C4-2B (cell line): ENCODE measurements around the gene DPPA4.

Experiments used
- H3K27ac ChIP-seq: fragments of 450-650 bp; 2 replicates; pipeline ENCODE4 v1.5.1; 2017
- ZFX ChIP-seq: fragments of 450-650 bp; IDR thresholded peaks from 2 replicates; pipeline ENCODE4 v1.6.1; 2017
- TF ChIP-seq, protein P1 (sequence below): fragments of 450-650 bp; conservative IDR thresholded peaks from 2 replicates; pipeline ENCODE4 v1.5.1; 2017; ENCODE audit warnings: mild to moderate bottlenecking

Gene DPPA4

DNA sequence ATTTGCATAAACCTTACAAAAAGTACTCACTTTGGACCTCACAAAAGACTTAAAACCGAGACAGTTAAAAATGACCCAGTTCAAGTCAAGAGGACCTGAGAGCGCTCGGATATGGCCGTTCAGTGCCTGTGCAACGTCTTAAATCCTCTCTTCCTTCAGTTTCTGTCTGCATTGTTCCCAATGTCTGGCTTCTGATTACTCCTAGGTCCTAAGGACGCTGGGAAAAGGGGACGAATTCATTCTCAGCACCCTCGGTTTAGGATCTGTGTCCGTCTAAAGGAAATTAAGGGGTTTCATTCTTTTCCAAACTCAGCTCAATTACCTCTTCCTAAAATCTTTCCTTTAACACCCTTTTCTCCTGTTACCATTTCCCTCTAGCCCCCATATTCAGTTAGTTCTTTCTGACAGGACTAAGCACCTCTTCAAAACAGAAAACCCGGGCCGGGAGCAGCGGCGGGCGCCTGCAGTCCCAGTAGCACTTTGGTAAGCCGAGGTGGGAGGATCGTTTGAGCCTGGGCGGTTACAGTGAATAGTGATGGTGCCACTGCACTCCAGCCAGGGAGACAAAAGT lies 970 bp downstream of the DPPA4 start:
- no peak overlapping the region for H3K27ac ChIP-seq
- no peak for TF ChIP-seq ZFX
- TF ChIP-seq, protein P1, sequence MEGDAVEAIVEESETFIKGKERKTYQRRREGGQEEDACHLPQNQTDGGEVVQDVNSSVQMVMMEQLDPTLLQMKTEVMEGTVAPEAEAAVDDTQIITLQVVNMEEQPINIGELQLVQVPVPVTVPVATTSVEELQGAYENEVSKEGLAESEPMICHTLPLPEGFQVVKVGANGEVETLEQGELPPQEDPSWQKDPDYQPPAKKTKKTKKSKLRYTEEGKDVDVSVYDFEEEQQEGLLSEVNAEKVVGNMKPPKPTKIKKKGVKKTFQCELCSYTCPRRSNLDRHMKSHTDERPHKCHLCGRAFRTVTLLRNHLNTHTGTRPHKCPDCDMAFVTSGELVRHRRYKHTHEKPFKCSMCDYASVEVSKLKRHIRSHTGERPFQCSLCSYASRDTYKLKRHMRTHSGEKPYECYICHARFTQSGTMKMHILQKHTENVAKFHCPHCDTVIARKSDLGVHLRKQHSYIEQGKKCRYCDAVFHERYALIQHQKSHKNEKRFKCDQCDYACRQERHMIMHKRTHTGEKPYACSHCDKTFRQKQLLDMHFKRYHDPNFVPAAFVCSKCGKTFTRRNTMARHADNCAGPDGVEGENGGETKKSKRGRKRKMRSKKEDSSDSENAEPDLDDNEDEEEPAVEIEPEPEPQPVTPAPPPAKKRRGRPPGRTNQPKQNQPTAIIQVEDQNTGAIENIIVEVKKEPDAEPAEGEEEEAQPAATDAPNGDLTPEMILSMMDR, result no peak

DNA sequence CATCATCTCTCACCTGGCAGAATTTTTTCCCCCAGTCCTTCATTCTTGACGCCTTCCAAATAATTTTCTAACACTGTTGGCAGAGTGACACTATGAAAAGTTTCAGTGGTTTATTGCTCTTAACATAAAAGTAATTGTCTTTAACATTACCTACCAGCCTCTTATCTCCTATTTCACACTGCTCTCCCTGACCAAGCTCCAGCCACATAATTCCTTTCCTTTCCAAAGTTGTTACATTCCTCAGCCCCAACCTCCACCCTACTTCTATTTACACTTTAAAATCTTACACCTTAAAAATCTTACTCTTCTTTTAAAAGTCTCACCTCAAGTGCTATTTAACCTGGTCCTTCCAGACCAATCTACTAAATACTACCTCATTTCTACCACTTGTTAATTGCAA lies 2.8 kb downstream of the DPPA4 start:
- H3K27ac ChIP-seq, result no peak overlapping the region
- TF ChIP-seq, protein P1, result no peak
- no peak for TF ChIP-seq ZFX

DNA sequence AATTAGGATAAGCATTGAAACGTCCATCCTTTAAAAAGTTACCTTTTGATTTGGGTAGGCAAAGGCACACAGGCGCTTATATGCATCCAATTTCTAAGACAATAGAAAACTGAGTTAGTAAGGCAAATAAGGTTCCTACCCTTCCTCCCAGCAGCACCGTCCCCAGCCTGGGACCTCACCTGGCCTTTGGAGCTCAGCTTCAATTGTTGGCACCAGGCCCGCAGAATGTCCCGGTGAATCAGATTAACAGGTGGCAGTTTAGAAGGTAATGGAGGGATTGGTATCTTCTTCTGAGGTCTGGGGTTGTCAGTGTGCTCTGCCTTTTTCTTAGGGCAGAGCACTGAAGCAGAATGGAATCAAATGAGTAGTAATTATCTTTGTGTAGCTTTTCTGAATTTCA lies 5.7 kb downstream of the DPPA4 start:
- no peak for TF ChIP-seq ZFX
- TF ChIP-seq, protein P1, result no peak
- H3K27ac ChIP-seq, result no peak overlapping the region

DNA sequence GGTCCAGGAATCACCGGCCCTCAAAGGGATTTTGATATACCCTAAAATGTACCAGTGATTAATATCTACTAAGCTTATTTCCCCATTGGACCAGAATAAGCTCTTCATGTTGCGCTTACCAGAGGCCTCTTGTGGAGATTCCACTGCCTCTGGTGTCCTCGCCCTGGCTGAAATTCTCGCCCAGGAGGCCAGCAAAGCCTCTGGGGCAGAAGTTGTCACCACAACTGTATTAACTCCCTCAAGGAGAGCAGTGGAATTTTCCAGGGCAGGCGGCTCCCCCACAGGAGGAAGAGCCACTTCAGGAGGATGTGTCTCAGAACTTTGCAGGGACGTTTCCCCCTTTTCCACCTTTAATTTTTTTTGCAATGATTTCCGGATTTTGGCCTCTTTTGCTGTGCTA lies 6.9 kb downstream of the DPPA4 start:
- H3K27ac ChIP-seq, result no peak overlapping the region
- TF ChIP-seq ZFX, result no peak

DNA sequence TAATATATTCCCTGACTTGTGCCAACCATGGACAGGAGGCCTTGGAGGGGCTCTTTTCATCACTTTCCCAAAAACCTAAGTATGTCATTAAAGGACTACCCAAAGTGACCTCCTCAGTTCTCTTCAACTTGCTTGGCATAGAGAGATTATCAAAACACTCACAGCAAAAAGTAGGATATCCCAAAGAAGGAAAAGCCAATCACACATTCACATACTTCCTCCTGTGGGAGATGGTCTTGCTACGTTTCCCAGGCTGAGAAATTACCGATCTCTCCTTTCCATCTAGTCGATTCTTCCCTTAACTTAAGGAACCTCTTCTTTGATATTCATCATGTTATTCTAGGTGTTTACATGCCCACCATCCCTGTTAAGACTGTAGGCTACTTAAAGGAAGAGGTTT lies 9.1 kb downstream of the DPPA4 start:
- H3K27ac ChIP-seq, result no peak overlapping the region
- TF ChIP-seq ZFX, result no peak
- TF ChIP-seq, protein P1, result no peak

DNA sequence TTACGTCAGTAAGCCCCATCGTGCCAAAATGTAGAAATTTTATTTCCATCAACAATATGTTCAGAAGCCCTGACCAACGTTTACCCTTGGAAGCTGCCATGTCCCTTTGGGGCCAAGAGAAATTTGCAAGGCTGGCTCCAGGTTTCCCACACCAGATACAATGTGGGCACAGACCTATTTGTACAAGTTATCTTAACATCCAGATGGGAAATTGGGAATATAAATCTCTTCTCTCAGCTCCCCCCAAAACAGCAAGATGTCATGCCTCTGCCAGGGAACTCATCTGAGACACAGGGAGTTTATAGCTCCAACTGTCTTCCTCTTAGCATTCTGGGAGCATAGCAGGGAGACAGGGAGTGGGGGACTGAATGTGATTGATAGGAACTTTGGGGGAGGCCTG lies 11.7 kb downstream of the DPPA4 start:
- H3K27ac ChIP-seq, result no peak overlapping the region
- TF ChIP-seq, protein P1, result no peak
- no peak for TF ChIP-seq ZFX

DNA sequence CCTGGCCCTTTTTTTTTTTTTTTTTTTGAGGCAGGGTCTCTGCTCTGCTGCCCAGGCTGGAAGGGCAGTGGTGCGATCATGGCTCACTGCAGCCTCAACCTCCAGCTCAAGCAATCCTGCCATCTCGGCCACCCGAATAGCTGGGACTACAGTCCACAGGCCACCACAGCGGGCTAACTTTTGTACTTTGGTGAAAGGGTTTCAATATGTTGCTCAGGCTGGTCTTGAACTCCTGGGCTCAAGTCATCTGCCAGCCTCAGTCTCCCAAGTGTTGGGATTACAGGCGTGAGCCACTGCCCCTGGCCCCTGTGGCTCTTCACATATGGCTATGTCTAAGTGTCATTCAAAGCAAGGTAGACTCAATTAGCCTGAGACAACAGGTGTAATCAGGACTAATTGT lies 12.2 kb downstream of the DPPA4 start:
- no peak overlapping the region for H3K27ac ChIP-seq
- TF ChIP-seq, protein P1, result no peak
- no peak for TF ChIP-seq ZFX

DNA sequence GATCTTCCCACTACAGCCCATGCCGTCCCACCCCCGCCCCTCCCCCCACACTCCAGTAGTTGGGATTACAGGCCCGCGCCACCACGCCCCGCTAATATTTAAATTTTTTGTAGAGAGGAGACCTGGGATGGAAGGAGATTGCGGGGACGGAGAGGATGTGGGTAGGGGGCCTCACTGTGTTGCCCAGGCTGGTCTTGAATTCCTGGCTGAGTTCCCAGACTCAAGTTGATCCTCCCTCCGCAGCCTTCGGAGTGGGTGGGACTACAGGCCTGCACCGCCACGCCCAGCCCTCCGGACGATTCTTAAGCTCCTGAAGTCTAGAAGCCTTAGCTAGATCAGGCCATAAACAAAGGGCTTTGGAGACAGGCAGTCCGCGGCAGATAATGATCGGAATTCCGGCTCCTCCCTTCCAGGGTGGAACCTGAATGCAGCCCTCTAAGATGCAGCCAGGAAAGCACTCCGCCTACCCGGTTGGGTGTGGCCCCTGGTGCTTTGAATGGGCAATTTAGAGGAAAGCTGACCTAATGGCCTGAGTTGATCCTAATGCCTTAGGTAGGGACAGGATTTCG lies 21.1 kb downstream of the DPPA4 start, which contains the start of gene DPPA2:
Gene DPPA2 (minus strand): TSS at position 356 of the 569 bp plus-strand sequence. CDS start 1,975 bp downstream, outside the sequence.
- no peak for TF ChIP-seq ZFX
- TF ChIP-seq, protein P1, result no peak
- H3K27ac ChIP-seq, result no peak within 1 kb of the TSS
